GM18498 (cell line): ENCODE data around the gene KCNJ6.
"Not testable (repeated sequence)": the region's sequence is repeated elsewhere in the genome, so short reads cannot be mapped to it uniquely, and the experiment has no call there.

ENCODE experiments used
- ATAC-seq: cut with Tn5 transposase; IDR thresholded peaks from one replicate; pipeline ENCODE4 v1.9.1; 2021; ENCODE audit warnings: mild to moderate bottlenecking, moderate library complexity; ENCODE audit not compliant: unreplicated experiment

Gene KCNJ6

DNA sequence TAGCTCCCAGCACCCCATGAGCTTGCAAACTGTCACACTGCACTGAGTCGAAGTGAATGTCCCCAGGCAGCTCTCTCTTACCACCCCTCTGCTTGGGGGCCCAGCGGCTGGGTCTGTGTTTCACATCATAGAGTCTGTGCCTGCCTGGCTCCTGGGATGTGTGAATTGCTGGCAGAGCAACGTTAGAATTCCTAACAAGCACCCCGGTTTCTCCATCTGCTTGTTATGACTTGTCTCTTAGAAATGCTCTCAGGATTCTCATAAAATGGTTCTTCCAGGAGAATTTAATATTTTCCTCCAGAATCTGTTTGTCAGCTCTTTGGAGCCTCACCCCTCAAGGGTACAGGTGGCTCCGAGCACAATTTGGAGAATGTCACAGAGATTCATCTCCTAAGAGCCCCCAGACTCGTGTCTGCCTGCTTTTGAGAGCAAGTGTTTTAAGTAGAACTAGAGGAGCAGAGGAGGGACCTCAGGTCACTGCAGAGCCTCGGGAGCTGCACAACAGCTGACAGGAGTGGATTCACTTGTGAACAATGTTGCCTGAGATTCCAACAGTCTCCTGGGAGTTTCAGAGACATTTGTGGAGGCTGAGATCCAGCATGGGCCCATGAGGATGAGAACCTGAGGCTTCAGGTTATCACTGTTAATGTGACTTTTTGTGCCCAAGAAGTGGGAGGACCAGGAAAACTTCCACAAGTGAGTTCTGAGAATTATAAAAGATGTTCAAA lies 131.5 kb downstream of the KCNJ6 start:
- no peak for ATAC-seq

DNA sequence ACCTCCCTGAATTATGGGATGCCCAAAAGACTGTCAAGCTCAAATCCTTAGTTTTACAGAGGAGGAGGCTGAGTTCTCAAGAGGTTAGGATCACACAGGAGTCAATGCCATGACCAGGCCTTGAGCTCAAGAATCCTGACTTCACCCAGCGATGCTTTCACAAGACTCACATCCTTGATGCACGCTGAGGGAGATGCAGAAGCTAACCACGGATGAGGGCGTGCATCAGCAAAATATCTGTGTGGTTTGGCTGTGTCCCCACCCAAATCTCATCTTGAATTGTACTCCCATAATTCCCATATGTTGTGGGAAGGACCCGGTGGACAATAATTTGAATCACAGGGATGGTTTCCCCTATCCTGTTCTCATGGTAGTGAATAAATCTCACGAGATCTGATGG lies 133.2 kb downstream of the KCNJ6 start:
- no peak for ATAC-seq

DNA sequence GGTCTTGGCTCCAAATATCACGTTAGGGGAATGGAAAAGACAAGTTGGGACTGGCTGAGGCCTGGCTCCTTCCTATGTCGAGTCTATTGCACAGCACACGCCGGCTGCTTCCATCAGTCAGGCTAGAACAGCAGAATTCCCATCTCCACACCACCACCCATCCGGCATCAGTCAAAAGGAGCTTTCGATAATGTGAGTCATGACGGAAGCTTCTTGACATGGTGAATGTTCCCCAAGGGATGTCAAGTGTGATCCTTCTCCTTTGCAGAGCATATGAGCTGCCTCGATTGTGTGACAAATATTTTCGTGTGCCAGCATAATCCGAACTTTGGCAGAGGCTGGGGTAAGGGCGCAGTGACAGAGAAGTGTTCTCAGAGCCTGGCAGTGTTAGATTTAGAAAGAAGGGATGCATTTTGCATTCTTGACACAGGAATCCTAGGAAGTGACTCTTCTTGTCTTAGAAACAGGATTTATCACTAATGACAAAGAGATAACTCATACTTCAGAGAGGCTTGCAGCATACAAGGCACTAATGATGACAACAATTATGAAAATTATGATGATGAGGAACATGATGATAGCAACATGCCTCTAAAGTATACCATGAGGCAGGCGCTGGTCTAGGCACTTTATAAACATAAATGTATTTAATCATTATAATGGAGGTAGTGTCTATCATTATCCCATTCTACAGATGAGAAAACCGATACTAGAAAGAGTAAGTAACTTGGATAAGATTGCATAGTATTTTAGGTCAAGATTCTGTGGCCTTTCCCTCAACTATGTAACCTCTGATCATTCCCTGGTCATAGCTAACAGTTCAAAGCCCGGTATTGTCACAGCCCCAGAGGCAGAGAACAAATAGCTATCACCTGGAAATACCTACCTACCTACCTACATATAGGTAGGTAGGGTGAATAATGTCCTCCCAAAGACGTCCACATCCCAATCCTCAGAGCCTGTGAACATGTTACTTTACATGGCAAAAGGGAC lies 135.0 kb downstream of the KCNJ6 start:
- ATAC-seq: no peak

DNA sequence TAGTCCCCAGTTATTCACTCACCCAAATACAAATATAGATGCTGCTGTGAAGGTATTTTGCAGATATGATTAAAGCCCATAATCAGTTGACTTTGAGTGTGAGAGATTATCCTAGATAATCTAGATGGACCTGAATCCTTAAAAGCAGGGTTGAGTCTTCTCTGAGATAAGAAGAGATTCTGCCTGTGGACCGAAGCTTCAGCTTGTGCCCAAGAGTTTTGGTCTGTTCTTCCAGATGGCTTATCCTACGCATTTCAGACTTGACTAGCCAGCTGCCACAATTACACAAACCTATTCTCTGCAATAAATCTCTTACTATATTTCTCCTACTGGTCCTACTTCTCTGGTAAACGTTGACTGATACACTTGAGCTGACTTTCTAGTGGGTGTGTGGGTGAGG lies 145.1 kb downstream of the KCNJ6 start:
- no peak for ATAC-seq

DNA sequence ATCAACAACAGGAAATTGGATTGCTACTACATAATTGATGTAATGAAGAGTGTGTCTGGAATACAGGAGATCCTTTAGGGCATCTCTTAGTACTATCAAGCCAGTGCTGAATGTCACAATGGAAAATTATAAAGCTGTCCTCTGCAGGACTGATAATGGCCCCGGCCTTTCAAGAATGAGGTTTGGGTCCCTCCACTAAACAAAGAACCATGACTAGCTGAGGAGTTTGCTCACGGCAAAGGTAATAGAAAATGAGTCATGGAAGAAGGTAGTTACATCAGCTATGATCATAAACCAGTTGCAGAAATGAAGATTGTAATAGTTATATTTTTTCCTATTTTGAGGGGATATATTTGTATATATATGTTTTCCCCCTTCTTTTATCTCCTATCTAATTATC lies 145.8 kb downstream of the KCNJ6 start:
- ATAC-seq: no peak

DNA sequence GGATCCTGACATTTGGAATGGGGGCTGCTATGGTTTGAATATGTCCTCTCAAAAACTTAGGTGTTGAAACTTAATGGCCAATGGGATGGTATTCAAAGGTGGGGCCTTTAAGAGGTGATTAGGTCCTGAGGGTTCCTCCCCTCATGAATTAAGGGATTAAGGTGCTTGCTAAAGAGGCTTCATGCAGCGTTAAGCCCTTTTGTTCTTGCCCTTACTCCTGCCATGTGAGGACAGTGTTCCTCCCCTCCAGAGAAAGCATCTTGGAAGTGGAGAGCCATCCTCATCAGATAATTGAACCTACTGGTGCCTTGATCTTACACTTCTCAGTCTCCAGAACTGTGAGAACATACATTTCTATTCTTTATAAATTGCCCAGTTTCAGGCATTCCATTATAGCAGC lies 146.6 kb downstream of the KCNJ6 start:
- ATAC-seq: no peak

DNA sequence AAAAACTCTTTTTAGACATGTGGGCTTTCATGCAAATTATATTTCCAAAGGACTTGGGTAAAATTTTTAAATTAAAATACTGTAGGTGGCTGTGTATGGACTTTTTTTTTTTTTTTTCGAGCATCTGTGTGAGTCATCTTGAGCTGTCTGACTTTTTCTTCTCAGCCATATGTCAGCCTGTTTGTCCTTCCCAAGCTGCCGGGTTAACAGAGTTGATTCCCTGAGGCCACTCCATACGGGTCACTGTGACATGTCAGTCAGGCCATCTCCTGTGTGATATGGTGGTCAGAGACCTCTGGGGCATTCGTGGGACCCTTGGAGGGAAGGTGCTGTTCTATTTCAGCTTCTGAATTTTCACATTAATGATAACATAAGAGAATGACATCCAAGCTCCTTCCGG lies 148.3 kb downstream of the KCNJ6 start:
- no peak for ATAC-seq

DNA sequence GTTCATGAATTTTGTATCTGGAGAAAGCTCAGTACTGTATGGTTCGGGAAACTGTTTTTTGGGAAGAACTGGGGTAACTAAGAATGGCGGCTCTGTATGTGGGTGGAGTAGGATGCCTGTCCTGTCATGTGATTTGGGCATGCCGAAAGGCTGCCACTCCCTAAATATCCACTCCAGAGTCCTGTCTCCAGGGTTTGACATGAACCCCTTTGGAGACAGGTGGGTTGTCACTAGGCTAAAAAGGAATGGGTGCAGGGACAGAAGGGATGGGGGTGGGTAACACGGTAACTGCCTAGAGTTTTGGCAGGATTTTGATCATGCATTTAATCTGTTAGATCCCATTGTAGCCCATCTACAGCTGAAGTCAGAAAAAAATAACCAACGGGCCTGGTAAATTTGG lies 150.1 kb downstream of the KCNJ6 start:
- ATAC-seq: no peak

DNA sequence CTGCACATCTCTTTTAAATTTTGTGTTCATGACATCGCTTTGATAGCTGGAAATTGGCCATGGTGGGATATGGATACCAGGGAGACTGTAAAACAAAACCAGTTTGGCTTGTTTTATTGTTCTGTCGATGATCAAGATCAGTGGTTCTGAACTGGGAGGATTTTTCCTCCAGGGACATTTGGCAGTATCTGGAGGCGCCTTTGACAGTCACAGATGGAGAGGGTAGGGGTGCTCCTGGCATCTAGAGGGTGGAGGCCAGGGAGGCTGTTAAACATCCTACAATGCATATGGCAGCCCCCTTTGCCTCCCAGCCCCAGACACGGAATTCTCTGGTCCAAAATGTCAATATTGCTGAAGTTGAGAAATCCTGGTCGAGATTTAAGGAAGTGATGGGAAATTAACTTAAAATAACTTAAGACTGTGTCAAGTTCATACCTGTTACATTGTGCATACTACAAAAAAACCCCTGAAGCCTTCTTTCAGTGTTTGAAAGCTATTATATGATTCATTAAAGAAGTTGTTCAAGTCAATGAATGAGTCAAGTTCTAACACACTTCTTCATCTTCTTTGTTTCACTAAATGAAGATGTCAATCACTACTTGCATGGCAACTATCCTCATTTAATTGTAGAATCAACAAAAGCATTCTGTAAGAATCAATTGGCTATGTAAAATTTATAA lies 150.9 kb downstream of the KCNJ6 start:
- no peak for ATAC-seq

DNA sequence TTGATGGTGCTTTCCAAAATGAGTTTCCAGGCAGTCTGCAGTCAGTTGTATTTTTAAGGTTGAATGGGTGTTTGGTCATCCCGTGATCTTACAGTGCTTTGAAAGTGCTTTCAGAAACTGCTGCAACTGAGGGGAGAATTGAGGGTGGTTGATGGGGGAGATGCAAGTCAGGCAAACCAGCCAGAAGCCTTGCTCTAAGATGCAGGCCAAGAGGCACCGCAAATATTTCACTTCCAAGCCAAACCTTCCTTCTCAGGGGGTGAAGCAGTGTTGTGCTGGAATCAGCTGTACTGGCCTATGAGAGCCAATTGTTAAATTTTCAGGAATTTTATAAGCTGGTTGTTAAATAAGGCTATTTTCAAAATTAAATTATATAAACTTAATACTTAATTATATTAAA lies 151.6 kb downstream of the KCNJ6 start:
- ATAC-seq: no peak

DNA sequence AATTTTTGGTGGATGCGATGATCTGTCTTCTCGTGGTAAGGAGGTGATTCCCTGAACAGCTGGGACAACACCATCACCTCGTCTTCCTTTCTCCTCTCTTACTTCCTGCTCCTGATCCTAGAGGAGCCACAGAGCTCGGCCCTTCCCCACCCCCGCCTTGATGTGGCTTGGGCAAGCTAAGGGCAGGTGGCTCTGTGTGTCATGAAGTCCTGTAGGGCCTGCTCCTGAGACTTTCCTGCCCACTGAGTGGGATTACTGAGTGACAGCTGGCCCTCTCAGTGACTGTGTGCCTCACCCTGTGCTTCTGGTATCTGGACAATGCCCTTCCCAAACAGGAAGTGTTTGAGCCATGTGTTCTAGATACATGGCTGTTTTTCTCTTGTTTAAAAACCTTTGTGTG lies 153.0 kb downstream of the KCNJ6 start:
- no peak for ATAC-seq

DNA sequence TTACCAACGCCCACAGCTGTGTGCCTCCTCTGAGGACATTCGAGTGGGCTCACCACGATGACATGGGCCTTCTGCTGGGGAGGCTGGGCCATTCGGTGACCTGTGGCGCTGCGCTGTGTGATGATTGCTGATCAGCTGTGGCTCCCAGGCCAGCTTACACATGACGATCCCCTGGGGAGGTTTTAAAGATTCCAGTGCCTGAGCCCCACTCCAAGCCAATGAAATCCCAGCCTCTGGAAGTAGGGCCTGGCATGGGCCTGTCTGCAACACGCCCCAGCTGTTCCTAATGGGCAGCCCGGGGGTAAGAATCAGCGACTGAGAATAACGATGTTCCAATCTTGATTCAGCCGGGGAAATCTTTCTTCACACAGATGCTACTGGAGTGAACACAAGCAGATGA lies 153.7 kb downstream of the KCNJ6 start:
- no peak for ATAC-seq

DNA sequence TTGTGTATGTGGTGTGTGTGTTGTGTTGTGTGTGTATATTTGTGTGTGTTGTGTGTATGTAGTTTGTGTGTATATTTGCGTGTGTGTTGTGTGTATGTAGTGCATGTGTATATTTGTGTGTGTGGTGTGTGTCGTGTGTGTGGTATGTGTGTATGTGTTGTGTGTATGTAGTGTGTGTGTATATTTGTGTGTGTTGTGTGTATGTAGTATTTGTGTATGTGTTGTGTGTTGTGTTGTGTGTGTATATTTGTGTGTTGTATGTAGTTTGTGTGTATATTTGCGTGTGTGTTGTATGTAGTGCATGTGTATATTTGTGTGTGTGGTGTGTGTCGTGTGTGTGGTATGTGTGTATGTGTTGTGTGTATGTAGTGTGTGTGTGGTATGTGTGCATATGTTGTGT lies 154.9 kb downstream of the KCNJ6 start:
- ATAC-seq: not testable (repeated sequence)

DNA sequence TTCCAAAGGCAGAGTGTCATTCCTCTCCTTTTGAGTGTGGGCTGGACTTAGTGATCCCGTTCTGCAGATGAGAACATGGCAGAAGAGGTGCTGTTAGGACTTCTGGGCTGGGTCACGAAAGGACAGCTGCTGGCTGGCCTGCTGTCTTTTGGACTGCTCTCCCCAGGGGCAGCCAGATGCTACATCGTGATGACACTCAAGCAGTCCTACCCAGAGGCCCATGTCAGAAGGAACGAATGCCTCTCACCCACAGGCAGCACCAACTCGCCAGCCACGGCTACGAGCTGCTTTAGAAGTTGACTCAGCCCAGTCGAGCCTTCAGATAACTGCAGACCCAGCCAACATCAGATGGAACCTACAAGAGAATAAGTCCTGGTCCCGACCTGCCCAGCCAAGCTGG lies 156.5 kb downstream of the KCNJ6 start:
- ATAC-seq: no peak

DNA sequence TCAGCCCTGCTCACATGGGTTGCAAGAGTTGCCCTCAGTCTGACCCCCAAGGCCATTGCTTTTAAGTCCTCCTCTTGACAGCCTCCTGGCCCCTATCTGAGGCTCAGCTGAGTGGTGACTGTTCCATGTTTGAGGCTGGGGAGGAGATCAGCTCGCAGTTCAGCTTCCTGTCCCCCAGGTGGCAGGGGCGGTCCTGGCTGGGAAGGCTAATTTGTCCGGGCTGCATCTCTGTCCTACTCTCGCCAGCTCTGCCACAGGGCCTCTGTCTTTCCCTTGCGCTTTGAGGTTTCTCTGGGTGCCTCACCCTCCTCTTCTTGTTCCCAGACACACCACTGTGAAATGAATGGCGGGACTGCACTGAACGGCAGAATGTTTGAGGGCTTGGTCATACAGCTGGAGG lies 157.3 kb downstream of the KCNJ6 start:
- no peak for ATAC-seq

DNA sequence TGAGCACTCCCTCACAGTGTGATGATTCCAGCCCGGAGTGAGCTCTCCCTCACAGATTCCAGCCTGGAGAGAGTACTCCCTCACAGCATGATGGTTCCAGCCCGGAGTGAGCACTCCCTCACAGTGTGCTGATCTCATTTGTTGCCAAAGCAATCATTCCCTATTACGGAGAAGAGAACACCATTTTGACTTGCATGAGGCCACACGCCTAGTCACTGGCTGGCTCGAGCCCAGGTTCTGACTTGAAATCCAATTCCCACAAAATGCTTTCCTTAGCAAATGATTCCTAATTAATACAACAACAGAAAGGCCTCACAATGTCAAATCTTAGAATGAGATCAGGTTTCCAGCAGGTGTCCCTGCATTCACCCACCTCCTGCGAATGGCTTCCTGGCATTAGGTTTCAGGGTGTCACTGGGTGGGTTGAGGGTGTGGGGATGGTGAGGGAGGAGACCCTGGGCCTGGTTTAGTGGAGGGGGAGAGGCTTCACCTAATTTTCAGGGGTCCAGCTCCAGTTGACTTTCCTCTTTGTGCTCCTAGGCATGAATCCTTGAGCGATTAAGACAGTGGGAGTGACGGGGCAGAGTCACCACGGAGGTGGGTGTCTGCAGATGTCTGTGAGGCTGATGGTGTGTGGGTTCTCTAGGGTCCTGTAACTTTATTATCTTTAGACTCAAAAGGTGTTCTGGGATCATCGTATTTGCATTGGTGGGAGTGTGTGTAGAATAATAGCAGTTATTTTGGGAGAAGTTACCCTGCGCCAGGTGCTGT lies 158.5 kb downstream of the KCNJ6 start:
- ATAC-seq: no peak

DNA sequence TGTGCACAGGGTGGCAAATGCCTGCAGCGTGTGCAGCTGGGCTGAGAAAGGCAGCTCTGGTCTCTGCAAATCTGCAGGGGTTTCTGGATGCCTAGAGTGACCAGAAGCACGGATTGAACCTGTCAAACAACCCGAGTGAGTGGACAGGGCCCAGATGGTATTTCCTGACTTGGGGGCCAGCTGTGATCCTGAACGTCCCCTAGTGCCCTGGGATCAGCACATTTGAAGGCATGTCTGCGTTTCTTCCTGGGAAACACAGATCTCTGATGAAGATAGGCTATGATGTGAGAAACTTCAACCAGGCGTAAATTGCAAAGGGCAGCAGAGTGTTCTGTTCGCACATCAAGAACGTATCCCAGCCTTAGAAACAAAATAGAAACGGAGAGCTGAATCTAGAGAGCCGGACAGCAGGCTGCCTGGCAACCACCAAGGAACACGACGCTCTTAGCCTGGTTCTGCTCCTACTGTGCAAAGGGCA lies 163.1 kb downstream of the KCNJ6 start:
- ATAC-seq: no peak

DNA sequence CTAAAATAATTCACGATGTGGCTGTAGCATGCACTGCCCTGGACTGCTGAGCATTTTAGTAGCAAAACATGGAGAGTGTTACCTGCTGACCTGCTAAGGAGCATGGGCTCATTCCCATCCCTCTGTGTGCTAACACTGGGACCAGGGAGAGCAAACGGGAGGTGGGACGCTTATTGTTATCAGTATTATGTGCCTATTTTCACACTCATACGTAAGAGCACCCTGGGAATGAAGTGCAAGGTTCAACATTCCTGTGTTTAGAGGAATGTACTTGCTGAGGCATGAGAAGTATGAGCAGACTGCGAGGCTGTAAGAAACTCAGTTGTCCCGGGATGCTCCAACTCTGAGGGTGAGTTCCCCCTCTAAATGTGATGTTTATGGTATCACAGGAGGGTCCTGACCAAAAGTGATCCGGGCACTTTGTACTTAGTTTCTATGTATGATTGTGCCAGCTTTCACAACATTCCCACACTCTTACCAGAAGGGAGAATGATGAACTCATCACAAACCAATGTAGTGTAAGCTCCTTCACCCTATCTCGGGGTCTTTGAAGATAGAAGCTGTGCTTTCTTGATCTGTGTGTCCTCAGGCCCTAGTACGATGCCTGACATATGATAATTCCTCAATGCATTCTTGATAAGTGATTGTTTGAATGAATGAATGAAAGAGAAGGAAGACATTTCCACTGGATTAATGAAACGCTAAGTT lies 164.8 kb downstream of the KCNJ6 start:
- no peak for ATAC-seq

DNA sequence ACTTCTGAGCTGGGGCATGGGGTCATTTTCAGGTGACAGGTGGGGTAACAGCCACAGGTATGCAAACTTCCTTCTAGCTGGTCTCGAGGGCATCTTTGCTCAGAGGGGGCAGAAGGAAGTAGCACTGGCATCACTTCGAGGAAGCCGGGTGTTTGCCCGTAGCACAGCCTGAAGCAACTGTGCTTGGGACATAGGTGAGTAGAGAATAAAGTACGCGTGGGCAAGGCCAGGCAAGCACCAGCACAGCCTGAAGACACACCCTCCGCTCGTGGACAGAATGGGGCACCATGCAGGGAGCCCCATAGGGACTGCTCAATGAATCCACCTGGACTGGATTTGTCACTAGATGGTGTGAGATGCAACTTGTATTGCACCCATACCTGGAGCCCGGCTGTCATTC lies 167.1 kb downstream of the KCNJ6 start:
- ATAC-seq: no peak

DNA sequence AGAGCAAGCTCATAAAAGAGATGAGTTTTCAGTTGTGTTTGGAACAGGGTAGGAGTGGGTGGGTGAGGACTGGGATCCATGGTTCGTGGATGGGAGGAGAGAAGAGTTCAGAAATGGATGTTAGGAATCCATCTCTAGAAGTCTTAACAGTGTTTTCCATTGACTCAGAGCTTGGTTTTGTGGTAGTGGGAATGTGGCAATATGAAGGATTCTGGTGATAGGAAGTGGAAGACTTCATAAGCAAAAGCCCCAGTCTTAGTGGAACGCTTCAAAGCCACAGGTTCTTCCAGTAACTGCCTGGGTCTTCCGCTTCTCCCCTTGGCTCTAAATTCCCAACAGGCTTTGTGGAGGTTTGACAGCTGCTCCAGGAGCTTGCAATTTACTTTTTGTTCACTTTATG lies 167.9 kb downstream of the KCNJ6 start:
- no peak for ATAC-seq
